Sigmoid colon (tissue), 4 donors: ENCODE data around the gene SEMA5B.

Source experiments
- CTCF ChIP-seq, 4 experiments: fragments of 450-650 bp in 3 of 4; fragments of 200-600 bp in 1 of 4; IDR thresholded peaks; one replicate each; pipeline ENCODE4 v1.5.1; 2016 to 2019; ENCODE audit warnings: antibody characterized with exemption in 4 of 4, mild to moderate bottlenecking in 3 of 4, moderate library complexity in 2 of 4
- EP300 ChIP-seq, 4 donors: sonication (generic); formaldehyde crosslinking; IDR thresholded peaks; one replicate each; pipeline ENCODE4 v1.6.1; 2017; ENCODE audit warnings: antibody characterized with exemption in 4 of 4
- POLR2A ChIP-seq, 2 donors: fragments of 450-650 bp; IDR thresholded peaks; one replicate each; pipeline ENCODE4 v1.6.1; 2016; ENCODE audit warnings: antibody characterized with exemption in 2 of 2, mild to moderate bottlenecking in 2 of 2, moderate library complexity in 2 of 2

GRCh38 chr3:123046262-123047061, 18.9 kb upstream of the SEMA5B start:
- TF ChIP-seq POLR2A (IDR thresholded peaks at IDR 0.05) (no peak), CTCF (IDR thresholded peaks at IDR 0.05) (no peak), EP300 (IDR thresholded peaks at IDR 0.05) (no peak)
